Motor neuron (in vitro differentiated cells): Measurements from ENCODE around the gene VIPR2. TPM values are rescaled to one million over a fixed set of nuclear protein-coding genes. Genes with fewer than 3 reads are reported as not detected.
A peak's percentile ranks its signal among the peaks of the same experiment; 100 is the strongest.
"Not testable (repeated sequence)": the region's sequence is repeated elsewhere in the genome, so short reads cannot be mapped to it uniquely, and the experiment has no call there.

Source experiments
- ATAC-seq, 8 experiments: fragments of 200-7000 bp; cut with Tn5 transposase; replicated peaks in 6 of 8; 2 replicates each; pipeline ENCODE4 v1.8.0; 2021; ENCODE audit warnings: mild to moderate bottlenecking in 8 of 8, moderate library complexity in 8 of 8
- H3K27ac ChIP-seq, 2 donors: fragments of 250-450 bp; sonication (Bioruptor Pico); 2 replicates each; pipeline ENCODE4 v1.9.0; 2021; ENCODE audit warnings: antibody characterized with exemption in 2 of 2, mild to moderate bottlenecking in 2 of 2, moderate library complexity in 1 of 2
- H3K4me1 ChIP-seq, 2 donors: fragments of 250-450 bp; sonication (Bioruptor Pico); replicated peaks in 1 of 2; 2 replicates each; pipeline ENCODE4 v1.6.1; 2021; ENCODE audit warnings: antibody characterized with exemption in 2 of 2, mild to moderate bottlenecking in 2 of 2, moderate library complexity in 1 of 2
- H3K4me3 ChIP-seq, 5 donors: fragments of 250-450 bp; sonication (Bioruptor Pico); 2 replicates each; pipeline ENCODE4 v1.9.0; 2021; ENCODE audit warnings: antibody characterized with exemption in 5 of 5, mild to moderate bottlenecking in 5 of 5, moderate library complexity in 4 of 5
- WGBS, 10 experiments: fragments of 450-650 bp; shearing (Covaris generic); methylation state at CpG; one replicate each; pipeline ENCODE4 v1.0.0; 2022; 5-methylcytosine and 5-hydroxymethylcytosine counted together
- in situ Hi-C, 9 experiments: fragments of 400-800 bp; cut with MboI; loops; one replicate each; pipeline ENCODE4 v1.15.0; 2021; ENCODE audit warnings: low sequenced_read_pairs in 9 of 9, low pct_unique_long_range_greater_than_20kb in 2 of 9; ENCODE audit not compliant: unreplicated experiment in 9 of 9
- total RNA-seq, 8 experiments: library from RNA; unstranded; fragments of 300-600 nt; gene quantifications; 2 replicates each; pipeline versions ENCODE4 v1.2.3 to v1.2.4, GENCODE V29; 2022

VIPR2 gene, protein sequence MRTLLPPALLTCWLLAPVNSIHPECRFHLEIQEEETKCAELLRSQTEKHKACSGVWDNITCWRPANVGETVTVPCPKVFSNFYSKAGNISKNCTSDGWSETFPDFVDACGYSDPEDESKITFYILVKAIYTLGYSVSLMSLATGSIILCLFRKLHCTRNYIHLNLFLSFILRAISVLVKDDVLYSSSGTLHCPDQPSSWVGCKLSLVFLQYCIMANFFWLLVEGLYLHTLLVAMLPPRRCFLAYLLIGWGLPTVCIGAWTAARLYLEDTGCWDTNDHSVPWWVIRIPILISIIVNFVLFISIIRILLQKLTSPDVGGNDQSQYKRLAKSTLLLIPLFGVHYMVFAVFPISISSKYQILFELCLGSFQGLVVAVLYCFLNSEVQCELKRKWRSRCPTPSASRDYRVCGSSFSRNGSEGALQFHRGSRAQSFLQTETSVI
- 1 to 10 TPM in 2 of 8 experiments, under 1 TPM in 5, not detected in 1; 0.05 to 2.0 (median 0.73) TPM for total RNA-seq

DNA sequence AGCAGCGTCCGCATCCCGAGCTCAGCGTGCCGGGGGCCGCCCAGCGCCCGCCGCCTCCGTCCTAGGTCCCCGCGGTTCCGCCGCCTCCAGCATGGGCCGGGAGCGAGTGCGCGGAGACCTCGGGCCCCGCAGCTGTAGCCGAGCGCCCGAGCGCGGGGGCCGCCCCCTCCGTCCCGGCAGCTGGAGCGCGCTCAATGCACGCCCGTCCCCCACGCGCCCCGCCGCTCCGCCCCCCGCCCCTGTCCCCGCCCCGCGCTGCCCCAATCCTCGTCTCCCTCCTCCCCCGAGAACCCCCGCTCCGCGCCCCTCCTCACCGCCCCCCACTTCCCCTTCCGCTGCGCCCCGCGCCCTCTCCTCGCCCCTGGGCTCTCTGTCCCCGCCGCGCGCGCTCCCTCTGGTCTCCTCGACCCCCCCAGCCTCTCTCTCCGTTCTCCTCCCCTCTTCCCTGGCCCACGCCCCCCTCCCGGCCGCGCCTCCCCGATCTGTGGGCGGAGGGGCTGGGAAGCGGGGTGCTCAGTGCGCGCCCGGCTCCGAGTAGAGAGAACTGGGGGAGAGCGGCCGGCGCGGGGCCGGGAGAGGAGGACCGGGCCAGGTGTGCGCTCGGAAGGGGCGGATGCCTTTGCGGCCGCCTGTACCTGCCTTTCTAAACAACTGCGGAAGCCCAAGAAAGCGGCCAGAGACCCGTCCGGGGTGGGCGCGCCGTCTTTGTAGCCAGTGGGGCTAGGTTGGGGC, at the start of gene VIPR2:
VIPR2 (minus strand) TSS at position 110 of the 732 bp plus-strand sequence; CDS start at position 14, 96 bp downstream.
- Histone ChIP-seq H3K4me1 (peaks cover 5 to 12% of the 10 kb centered on the region in 2 donors), H3K4me3 (peak within 1 kb of the TSS; percentile 33 to 42 (median 38)), H3K27ac (no peak within 1 kb of the TSS)
- ATAC-seq = peak in 7 of 8 experiments; percentile 25 to 65 (median 55)
- in situ Hi-C loops = no loop called here
- 0 to 3% methylated on average over 5 to 7 of the region's 88 CpGs; no CpG with 5 or more reads in 8 of the 10 experiments for WGBS, 10 experiments

GRCh38 chr7:159193543-159194090, 49.0 kb upstream of the VIPR2 start:
- H3K4me1 ChIP-seq = no peaks in the 10 kb centered on the region
- no peak overlapping the region for H3K4me3 ChIP-seq
- 0 to 100% (median 28%) methylated on average over 1 to 4 of the region's 4 CpGs; no CpG with 5 or more reads in 1 of the 10 experiments for WGBS, 10 experiments
- in situ Hi-C loops = no loop called here
- H3K27ac ChIP-seq = no peak overlapping the region
- ATAC-seq = no peak

GRCh38 chr7:159192725-159193453, 48.2 kb upstream of the VIPR2 start:
- no peak overlapping the region for H3K27ac ChIP-seq
- 0 to 100% (median 45%) methylated on average over 1 to 7 of the region's 13 CpGs; no CpG with 5 or more reads in 2 of the 10 experiments for WGBS, 10 experiments
- in situ Hi-C loops = no loop called here
- no peaks in the 10 kb centered on the region for H3K4me1 ChIP-seq
- H3K4me3 ChIP-seq = no peak overlapping the region
- peak in 1 of 8 experiments; percentile 50 for ATAC-seq

DNA sequence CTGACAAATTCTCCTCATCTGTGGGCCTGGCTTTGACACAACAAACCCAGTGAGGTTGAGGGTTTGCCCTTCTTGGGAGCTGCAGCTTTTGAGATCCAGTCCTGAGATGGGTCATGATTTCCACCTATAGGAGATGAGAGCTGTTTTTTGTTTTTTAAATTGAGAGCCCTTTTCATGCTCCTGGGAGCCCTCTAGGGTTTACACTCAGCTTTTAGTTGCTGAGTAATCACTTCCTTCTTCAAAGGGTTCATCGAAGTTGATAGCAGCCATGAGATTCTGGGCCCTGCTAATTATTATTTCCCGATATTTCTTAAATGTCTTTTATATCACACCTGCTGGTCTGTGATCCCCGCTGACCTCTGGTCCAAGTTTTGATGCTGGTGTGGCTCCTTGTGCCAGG, 47.3 kb upstream of the VIPR2 start:
- Histone ChIP-seq H3K27ac (no peak overlapping the region), H3K4me1 (no peaks in the 10 kb centered on the region), H3K4me3 (no peak overlapping the region)
- ATAC-seq = peak in 1 of 8 experiments; percentile 27
- 40 to 93% (median 60%) methylated on average over 1 to 3 of the region's 3 CpGs; no CpG with 5 or more reads in 5 of the 10 experiments for WGBS, 10 experiments
- in situ Hi-C loops = no loop called here

DNA sequence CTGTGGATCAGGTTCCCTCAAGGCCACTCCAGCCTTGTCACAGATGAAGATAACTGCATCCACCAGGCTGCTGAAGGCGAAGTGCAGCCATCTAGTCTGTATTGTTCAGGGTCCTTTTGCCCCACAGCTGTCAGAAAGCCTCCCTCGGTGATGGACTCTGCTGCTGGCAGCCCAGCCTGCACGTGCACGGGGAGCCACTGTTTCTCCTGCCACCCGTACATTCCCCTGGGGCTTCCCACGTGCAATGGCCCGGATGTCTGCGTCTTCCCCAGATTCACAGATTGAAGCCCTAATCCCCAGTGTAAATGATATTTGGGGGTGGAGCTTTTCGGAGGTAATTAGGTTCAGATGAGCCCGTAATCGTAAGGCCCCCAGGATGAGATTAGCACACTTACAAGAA, 46.6 kb upstream of the VIPR2 start:
- ATAC-seq = peak in 1 of 8 experiments; percentile 58
- H3K27ac ChIP-seq = no peak overlapping the region
- H3K4me3 ChIP-seq = no peak overlapping the region
- in situ Hi-C loops = no loop called here
- H3K4me1 ChIP-seq = no peaks in the 10 kb centered on the region
- WGBS, 10 experiments = 0 to 75% (median 64%) methylated on average over 1 to 7 of the region's 11 CpGs; no CpG with 5 or more reads in 3 of the 10 experiments

DNA sequence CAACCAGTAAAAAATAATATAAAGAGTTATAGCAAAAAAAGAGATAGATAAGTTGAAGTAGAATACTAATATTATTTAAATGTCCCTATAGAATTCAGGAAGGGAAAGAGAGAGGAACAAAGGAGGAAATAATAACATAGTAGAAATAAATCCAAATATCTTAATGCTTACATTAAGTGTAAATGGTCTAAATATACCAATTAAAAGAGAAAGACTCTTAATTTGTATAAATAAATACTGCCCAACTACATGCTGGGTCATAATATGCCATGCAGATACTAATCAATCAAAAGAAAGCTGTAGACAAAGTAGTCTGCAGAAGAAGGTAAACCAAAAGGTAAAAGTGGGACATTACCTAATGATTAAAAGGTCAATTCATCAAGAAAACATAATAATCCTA, 43.3 kb upstream of the VIPR2 start:
- Histone ChIP-seq H3K4me1 (no peaks in the 10 kb centered on the region), H3K4me3 (no peak overlapping the region), H3K27ac (no peak overlapping the region)
- ATAC-seq = no peak
- in situ Hi-C loops = no loop called here

- Histone ChIP-seq H3K4me1 (no peaks in the 10 kb centered on the region), H3K4me3 (no peak overlapping the region), H3K27ac (no peak overlapping the region)
- 73 to 84% (median 77%) methylated on average over 1 to 6 of the region's 6 CpGs; no CpG with 5 or more reads in 6 of the 10 experiments for WGBS, 10 experiments
- no peak for ATAC-seq
- in situ Hi-C loops = no loop called here
Observed at GRCh38 chr7:159179241-159179640, 34.6 kb upstream of the VIPR2 start.

DNA sequence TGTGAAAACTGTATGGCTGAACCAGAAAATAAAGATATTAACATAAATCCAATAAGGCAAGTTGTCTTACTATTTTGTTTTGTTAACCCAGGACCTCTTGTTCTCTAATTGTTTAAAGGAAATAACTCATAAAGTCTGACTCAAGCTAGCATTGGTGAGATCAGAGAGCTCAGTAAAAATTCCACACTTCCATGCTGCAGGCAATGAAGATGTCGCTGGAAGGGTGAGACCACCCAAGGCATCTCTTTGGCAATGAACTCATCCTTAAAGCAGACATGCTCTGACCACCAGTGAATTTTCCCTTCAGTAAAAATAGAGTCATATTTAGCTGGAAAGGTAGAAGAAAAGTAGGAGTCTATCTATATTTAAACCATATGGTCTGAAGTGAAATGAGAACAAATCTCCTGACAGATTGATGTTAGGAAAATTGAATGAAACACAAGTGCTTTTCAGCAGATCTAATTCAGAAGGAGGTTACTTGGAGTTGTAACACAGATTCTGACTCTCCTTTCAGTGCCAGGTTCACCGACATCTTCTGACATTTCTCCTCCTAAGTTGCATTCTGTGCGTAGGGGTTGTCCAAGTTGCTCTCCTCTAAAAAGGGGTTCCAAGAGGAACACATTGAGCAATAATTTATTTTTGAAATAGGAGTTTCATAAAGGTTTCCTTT, 32.8 kb upstream of the VIPR2 start:
- H3K4me1 ChIP-seq = no peaks in the 10 kb centered on the region
- H3K4me3 ChIP-seq = no peak overlapping the region
- ATAC-seq = no peak
- in situ Hi-C loops = no loop called here
- no peak overlapping the region for H3K27ac ChIP-seq
- WGBS, 10 experiments = 0 to 100% (median 67%) methylated on average over 1 to 3 of the region's 3 CpGs; no CpG with 5 or more reads in 1 of the 10 experiments

- H3K4me1 ChIP-seq = no peaks in the 10 kb centered on the region
- no peak overlapping the region for H3K4me3 ChIP-seq
- no peak overlapping the region for H3K27ac ChIP-seq
- ATAC-seq = no peak
- in situ Hi-C loops = no loop called here
- WGBS, 10 experiments = 0 to 90% (median 63%) methylated on average over 1 to 6 of the region's 8 CpGs; no CpG with 5 or more reads in 2 of the 10 experiments
Observed at GRCh38 chr7:159175792-159176191, 31.1 kb upstream of the VIPR2 start.

GRCh38 chr7:159175100-159175499, 30.4 kb upstream of the VIPR2 start:
- in situ Hi-C loops, ATAC-seq, H3K27ac ChIP-seq, H3K4me3 ChIP-seq, H3K4me1 ChIP-seq: not testable (repeated sequence)
- 21 to 28% methylated on average over 2 of the region's 6 CpGs; no CpG with 5 or more reads in 8 of the 10 experiments for WGBS, 10 experiments

DNA sequence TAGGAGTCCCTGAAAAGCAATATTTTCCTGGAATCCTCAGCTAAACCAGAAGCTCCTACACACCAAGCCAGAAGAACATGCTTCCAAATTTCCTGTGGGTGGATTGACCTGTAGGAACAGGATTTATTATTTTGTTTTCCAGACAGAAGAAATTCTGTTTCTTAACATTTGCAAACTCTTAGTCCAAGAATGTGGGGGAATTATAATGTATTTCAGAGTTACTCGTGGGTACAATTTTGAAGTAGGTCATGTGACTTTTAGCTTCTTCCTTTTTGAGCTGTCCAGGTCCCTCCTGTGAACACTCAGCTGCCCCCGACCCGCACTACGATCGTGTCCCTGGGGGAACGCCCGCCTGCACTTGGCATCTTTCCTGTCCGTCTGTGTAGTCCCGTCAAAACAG, 27.7 kb upstream of the VIPR2 start:
- in situ Hi-C loops = no loop called here
- Histone ChIP-seq H3K4me3 (no peak overlapping the region), H3K4me1 (no peaks in the 10 kb centered on the region), H3K27ac (no peak overlapping the region)
- 5 to 93% (median 38%) methylated on average over 1 to 9 of the region's 9 CpGs; no CpG with 5 or more reads in 3 of the 10 experiments for WGBS, 10 experiments
- ATAC-seq = no peak

DNA sequence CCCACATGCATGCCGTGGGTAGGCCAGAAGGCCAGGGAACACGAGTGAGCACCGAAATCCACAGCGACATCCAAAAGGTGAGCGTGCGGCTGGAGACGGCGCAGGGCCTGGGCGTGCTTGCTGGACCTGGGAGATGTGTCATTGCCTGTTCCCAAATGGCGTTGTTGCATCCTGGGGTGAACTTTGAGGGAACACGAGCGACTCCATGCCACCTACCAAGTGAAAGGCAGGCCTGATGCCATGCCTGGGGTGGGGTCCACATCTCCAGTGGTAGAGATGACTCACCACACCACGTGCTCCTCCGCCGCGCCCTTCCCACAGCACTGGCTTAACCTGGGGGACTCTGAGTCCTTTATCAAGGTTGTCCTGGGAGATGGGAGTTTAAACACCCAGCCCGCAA, 24.7 kb upstream of the VIPR2 start:
- no peak for ATAC-seq
- in situ Hi-C loops = no loop called here
- Histone ChIP-seq H3K4me1 (no peaks in the 10 kb centered on the region), H3K4me3 (no peak overlapping the region), H3K27ac (no peak overlapping the region)
- 61 to 100% (median 71%) methylated on average over 1 to 7 of the region's 17 CpGs; no CpG with 5 or more reads in 4 of the 10 experiments for WGBS, 10 experiments
